ENCODE measurements around the gene PTPRCAP. TPM values are rescaled to one million over a fixed set of nuclear protein-coding genes. Genes with fewer than 3 reads are reported as not detected.

PTPRCAP gene
- total and polyA plus RNA-seq, 4 donors: 2.9 to 6.2 (median 4.5) TPM

GRCh38 chr11:67413266-67413849 is 24.1 kb downstream of the PTPRCAP start:
- peak; percentile 57 for DNase-seq (ENCODE audit: low spot score)
- TF ChIP-seq NR2F2 (IDR thresholded peaks at IDR 0.05): no peak
- TF ChIP-seq ZBTB33 (IDR thresholded peaks at IDR 0.05): no peak
- TF ChIP-seq FOXA1 (IDR thresholded peaks at IDR 0.05): no peak
- Histone ChIP-seq H3K4me3 (ENCODE audit: low read depth in 1 of 3, low read length in 3 of 3) (no peak overlapping the region), H3K36me3 (ENCODE audit: control insufficient read depth in 4 of 4, insufficient read depth in 3 of 4, low read depth in 1 of 4, low read length in 3 of 4) (no peaks in the 10 kb centered on the region), H3K9ac (ENCODE audit: low read depth in 1 of 2, low read length in 2 of 2) (no peak overlapping the region), H3K9me3 (ENCODE audit: control insufficient read depth in 4 of 4, low read length in 3 of 4) (no peaks in the 10 kb centered on the region), H3K27ac (ENCODE audit: low read depth in 1 of 2, low read length in 2 of 2) (no peak overlapping the region), H3K27me3 (ENCODE audit: control insufficient read depth in 4 of 4, insufficient read depth in 4 of 4, low read length in 3 of 4) (no peaks in the 10 kb centered on the region), H3K4me1 (ENCODE audit: control insufficient read depth in 4 of 4, insufficient read depth in 4 of 4, low read length in 3 of 4) (peaks cover under 1 to 12% (median 6%) of the 10 kb centered on the region in 4 donors)
- WGBS: 78% methylated on average over 2 of the region's 2 CpGs

GRCh38 chr11:67412495-67413179 is 24.8 kb downstream of the PTPRCAP start:
- Histone ChIP-seq H3K4me3 (ENCODE audit: low read depth in 1 of 3, low read length in 3 of 3) (no peak overlapping the region), H3K9me3 (ENCODE audit: control insufficient read depth in 4 of 4, low read length in 3 of 4) (no peaks in the 10 kb centered on the region), H3K4me1 (ENCODE audit: control insufficient read depth in 4 of 4, insufficient read depth in 4 of 4, low read length in 3 of 4) (peaks cover 0 to 6% (median 4%) of the 10 kb centered on the region in 4 donors), H3K27ac (ENCODE audit: low read depth in 1 of 2, low read length in 2 of 2) (no peak overlapping the region), H3K36me3 (ENCODE audit: control insufficient read depth in 4 of 4, insufficient read depth in 3 of 4, low read depth in 1 of 4, low read length in 3 of 4) (no peaks in the 10 kb centered on the region), H3K9ac (ENCODE audit: low read depth in 1 of 2, low read length in 2 of 2) (no peak overlapping the region), H3K27me3 (ENCODE audit: control insufficient read depth in 4 of 4, insufficient read depth in 4 of 4, low read length in 3 of 4) (no peaks in the 10 kb centered on the region)
- TF ChIP-seq MAX (IDR thresholded peaks at IDR 0.05): no peak
- no peak for TF ChIP-seq RAD21 (IDR thresholded peaks at IDR 0.05)
- TF ChIP-seq ATF3 (IDR thresholded peaks at IDR 0.05): no peak
- no peak for TF ChIP-seq NR2F2 (IDR thresholded peaks at IDR 0.05)
- TF ChIP-seq TAF1 (conservative IDR thresholded peaks at IDR 0.05): no peak
- no peak for TF ChIP-seq HNF4G (IDR thresholded peaks at IDR 0.05)
- TF ChIP-seq FOXA2 (IDR thresholded peaks at IDR 0.05): no peak
- TF ChIP-seq SP1 (IDR thresholded peaks at IDR 0.05): no peak
- TF ChIP-seq FOXA1 (IDR thresholded peaks at IDR 0.05): no peak
- no peak for TF ChIP-seq CTCF (IDR thresholded peaks at IDR 0.05; ENCODE audit: low read depth, low read length, missing input control)
- no peak for TF ChIP-seq ZBTB33 (IDR thresholded peaks at IDR 0.05)
- DNase-seq (ENCODE audit: low spot score): no peak
- 72% methylated on average over 9 of the region's 9 CpGs for WGBS

Data from liver (tissue), 9 donors.